Liver (tissue), 3 donors: Measurements from ENCODE around the gene SUCO.

Source experiments
- CTCF ChIP-seq: fragments of 150-350 bp; IDR thresholded peaks from 2 replicates; pipeline ENCODE4 v1.5.1; 2017; ENCODE audit warnings: improper control_type of control experiment, low read depth, low read length; ENCODE audit not compliant: missing input control
- GABPA ChIP-seq, 2 donors: IDR thresholded peaks in 1 of 2; conservative IDR thresholded peaks in 1 of 2; 2 replicates each; pipeline ENCODE4 v1.6.1; 2016; ENCODE audit warnings: antibody characterized with exemption in 2 of 2, mild to moderate bottlenecking in 1 of 2, moderate library complexity in 1 of 2
- MAX ChIP-seq: IDR thresholded peaks from 2 replicates; pipeline ENCODE4 v1.6.1; 2016; ENCODE audit warnings: antibody characterized with exemption
- TAF1 ChIP-seq: conservative IDR thresholded peaks from 2 replicates; pipeline ENCODE4 v1.6.1; 2016; ENCODE audit warnings: antibody characterized with exemption, mild to moderate bottlenecking
- donor health status: healthy.
- donor health status: healthy.

- TF ChIP-seq CTCF = no peak
- no peak for TF ChIP-seq TAF1
- no peak for TF ChIP-seq MAX
- no peak for TF ChIP-seq GABPA (IDR thresholded peaks at IDR 0.05 in 1 of 2, conservative IDR thresholded peaks at IDR 0.05 in 1 of 2)
These were observed 67.7 kb downstream of the SUCO start for GRCh38 chr1:172600615-172601014.
